H9 (cell line): ENCODE results near the gene TMUB2. TPM values are rescaled to one million over a fixed set of nuclear protein-coding genes. Genes with fewer than 3 reads are reported as not detected.

Source experiments
- DNase-seq: peaks from one replicate; pipeline ENCODE4 v3.0.0-alpha.2; 2017
- H2AFZ ChIP-seq: one replicate; pipeline ENCODE4 v1.6.1; 2013; ENCODE audit warnings: mild to moderate bottlenecking, low read length, control low read depth, moderate library complexity
- H2AK5ac ChIP-seq: 2 replicates; pipeline ENCODE4 v1.6.1; 2013; ENCODE audit warnings: low read length, control low read depth, mixed read lengths; ENCODE audit not compliant: insufficient read length
- H2BK120ac ChIP-seq: one replicate; pipeline ENCODE4 v1.6.1; 2013; ENCODE audit warnings: low read depth, mild to moderate bottlenecking, low read length, control low read depth, inconsistent platforms; ENCODE audit not compliant: poor library complexity, severe bottlenecking
- H2BK12ac ChIP-seq: 2 replicates; pipeline ENCODE4 v1.6.1; 2013; ENCODE audit warnings: low read length, control low read depth, mixed read lengths, low read depth; ENCODE audit not compliant: insufficient read length
- H2BK15ac ChIP-seq: 2 replicates; pipeline ENCODE4 v1.6.1; 2013; ENCODE audit warnings: low read depth, low read length, control low read depth
- H2BK20ac ChIP-seq: one replicate; pipeline ENCODE4 v1.6.1; 2013; ENCODE audit warnings: low read depth, mild to moderate bottlenecking, low read length, control low read depth, inconsistent platforms; ENCODE audit not compliant: poor library complexity, severe bottlenecking
- H2BK5ac ChIP-seq: 2 replicates; pipeline ENCODE4 v1.6.1; 2013; ENCODE audit warnings: low read length, control low read depth, mixed read lengths; ENCODE audit not compliant: insufficient read length
- H3K14ac ChIP-seq: 2 replicates; pipeline ENCODE4 v1.6.1; 2013; ENCODE audit warnings: low read length, control low read depth; ENCODE audit not compliant: insufficient read depth
- H3K18ac ChIP-seq: 2 replicates; pipeline ENCODE4 v1.6.1; 2013; ENCODE audit warnings: low read depth, mild to moderate bottlenecking, mixed read lengths, low read length, control low read depth; ENCODE audit not compliant: insufficient read length
- H3K23ac ChIP-seq: 2 replicates; pipeline ENCODE4 v1.6.1; 2013; ENCODE audit warnings: low read length, control low read depth, mixed read lengths, low read depth; ENCODE audit not compliant: insufficient read length
- H3K23me2 ChIP-seq: 2 replicates; pipeline ENCODE4 v1.6.1; 2013; ENCODE audit warnings: low read depth, mild to moderate bottlenecking, mixed read lengths, low read length, control low read depth; ENCODE audit not compliant: insufficient read length, poor library complexity, severe bottlenecking
- H3K27ac ChIP-seq: 2 replicates; pipeline ENCODE4 v1.5.1; 2013; ENCODE audit warnings: low read length, control low read depth, mixed read lengths, low read depth; ENCODE audit not compliant: insufficient read length
- H3K27me3 ChIP-seq: 2 replicates; pipeline ENCODE4 v1.6.1; 2013; ENCODE audit warnings: low read length, control low read depth, inconsistent platforms; ENCODE audit not compliant: insufficient read depth
- H3K4ac ChIP-seq: 2 replicates; pipeline ENCODE4 v1.6.1; 2013; ENCODE audit warnings: low read depth, mild to moderate bottlenecking, control low read depth, inconsistent platforms, low read length, moderate library complexity
- H3K4me1 ChIP-seq: 2 replicates; pipeline ENCODE4 v1.6.1; 2013; ENCODE audit warnings: low read length, control low read depth, inconsistent platforms; ENCODE audit not compliant: insufficient read depth
- H3K4me2 ChIP-seq: 2 replicates; pipeline ENCODE4 v1.6.1; 2013; ENCODE audit warnings: low read length, control low read depth, mixed read lengths; ENCODE audit not compliant: insufficient read length, insufficient read depth
- H3K56ac ChIP-seq: 2 replicates; pipeline ENCODE4 v1.6.1; 2013; ENCODE audit warnings: low read depth, mild to moderate bottlenecking, mixed read lengths, low read length, control low read depth; ENCODE audit not compliant: insufficient read length
- H3K79me1 ChIP-seq: 2 replicates; pipeline ENCODE4 v1.6.1; 2013; ENCODE audit warnings: low read depth, mild to moderate bottlenecking, moderate library complexity, low read length, control low read depth, inconsistent platforms; ENCODE audit not compliant: insufficient read depth, poor library complexity, severe bottlenecking
- H3K79me2 ChIP-seq: 2 replicates; pipeline ENCODE4 v1.6.1; 2013; ENCODE audit warnings: low read length, control low read depth, inconsistent platforms; ENCODE audit not compliant: insufficient read depth
- H3K9ac ChIP-seq: 2 replicates; pipeline ENCODE4 v1.6.1; 2013; ENCODE audit warnings: low read length, control low read depth, mixed read lengths; ENCODE audit not compliant: insufficient read length; ENCODE audit errors: extremely low read depth
- H3K9me3 ChIP-seq: one replicate; pipeline ENCODE4 v1.6.1; 2013; ENCODE audit warnings: low read depth, low read length, inconsistent platforms; ENCODE audit not compliant: control insufficient read depth
- H3T11ph ChIP-seq: one replicate; pipeline ENCODE4 v1.6.1; 2013; ENCODE audit warnings: mild to moderate bottlenecking, low read length, control low read depth, inconsistent platforms
- H4K20me1 ChIP-seq: one replicate; pipeline ENCODE4 v1.6.1; 2013; ENCODE audit not compliant: control insufficient read depth, insufficient read length, insufficient read depth
- H4K5ac ChIP-seq: 2 replicates; pipeline ENCODE4 v1.6.1; 2013; ENCODE audit warnings: low read depth, mild to moderate bottlenecking, mixed read lengths, low read length, control low read depth; ENCODE audit not compliant: insufficient read length
- H4K8ac ChIP-seq: replicated peaks from 2 replicates; pipeline ENCODE4 v1.6.1; 2013; ENCODE audit warnings: low read length, control low read depth, mixed read lengths, low read depth; ENCODE audit not compliant: insufficient read length
- H4K91ac ChIP-seq: 2 replicates; pipeline ENCODE4 v1.6.1; 2013; ENCODE audit warnings: low read depth, mild to moderate bottlenecking, moderate library complexity, mixed read lengths, low read length, control low read depth; ENCODE audit not compliant: insufficient read length
- H3K27ac Mint-ChIP-seq, 3 experiments: 2 replicates in 2 of 3; 3 replicates in 1 of 3; pipeline ENCODE4 v1.8.0; 2020 to 2021; ENCODE audit warnings: mixed read lengths in 3 of 3, mild to moderate bottlenecking in 1 of 3, moderate library complexity in 1 of 3
- H3K27me3 Mint-ChIP-seq: 2 replicates; pipeline ENCODE4 v1.8.0; 2021; ENCODE audit warnings: low read depth, mild to moderate bottlenecking, moderate library complexity, mixed read lengths
- H3K36me3 Mint-ChIP-seq, 3 experiments: 2 replicates in 2 of 3; 3 replicates in 1 of 3; pipeline ENCODE4 v1.8.0; 2020 to 2021; ENCODE audit warnings: low read depth in 3 of 3, mixed read lengths in 3 of 3; ENCODE audit not compliant: insufficient read depth in 1 of 3
- H3K4me1 Mint-ChIP-seq, 2 experiments: 2 replicates each; pipeline ENCODE4 v1.8.0; 2020; ENCODE audit warnings: mixed read lengths in 2 of 2
- H3K4me3 Mint-ChIP-seq, 2 experiments: 2 replicates in 1 of 2; 3 replicates in 1 of 2; pipeline ENCODE4 v1.8.0; 2020 to 2021; ENCODE audit warnings: mild to moderate bottlenecking in 2 of 2, mixed read lengths in 2 of 2, moderate library complexity in 1 of 2
- H3K9me3 Mint-ChIP-seq, 2 experiments: 2 replicates in 1 of 2; 3 replicates in 1 of 2; pipeline ENCODE4 v1.8.0; 2020; ENCODE audit warnings: mild to moderate bottlenecking in 2 of 2, mixed read lengths in 2 of 2, moderate library complexity in 1 of 2
- CTCF ChIP-seq: fragments of 200-600 bp; sonication (generic); conservative IDR thresholded peaks from 3 replicates; pipeline ENCODE4 v1.8.0; 2021; ENCODE audit warnings: antibody characterized with exemption, mild to moderate bottlenecking
- WGBS: extraction: QIAGEN DNeasy Blood & Tissue Kit; methylation state at CpG from one replicate; pipeline ENCODE4 v1.1.7; 2013; ENCODE audit warnings: missing lambda C conversion rate, low lambda C conversion rate, mixed read lengths; ENCODE audit not compliant: insufficient read length; ENCODE audit errors: extremely low coverage; 5-methylcytosine and 5-hydroxymethylcytosine counted together
- total RNA-seq: library from RNA; stranded (reverse); gene quantifications from 2 replicates; pipeline ENCODE4 v1.2.1, GENCODE V29; 2021

The TMUB2 gene
- total RNA-seq, 1 experiment from 2014 or later = 22.9 TPM

GRCh38 chr17:44221862-44222111 is 35.0 kb downstream of the TMUB2 start:
- H3K9me3 ChIP-seq = no peaks in the 10 kb centered on the region
- no peak overlapping the region for H3K23ac ChIP-seq
- no peak overlapping the region for H4K91ac ChIP-seq
- H4K8ac ChIP-seq = no peak overlapping the region
- H2BK20ac ChIP-seq = no peak overlapping the region
- no peak overlapping the region for H3K4ac ChIP-seq
- H3K23me2 ChIP-seq = peaks cover 27% of the 10 kb centered on the region
- no peaks in the 10 kb centered on the region for H3K27me3 ChIP-seq
- H3K36me3 Mint-ChIP-seq = peaks cover 0 to 13% (median 9%) of the 10 kb centered on the region in 3 experiments; a peak in 5 of 7 replicates
- no peak overlapping the region for H3K14ac ChIP-seq
- no peak overlapping the region for H3K27ac ChIP-seq
- peaks cover 16 to 20% of the 10 kb centered on the region in 2 experiments for H3K4me1 Mint-ChIP-seq
- no peak overlapping the region for H2BK15ac ChIP-seq
- H2AK5ac ChIP-seq = no peak overlapping the region
- H2BK12ac ChIP-seq = no peak overlapping the region
- H2BK120ac ChIP-seq = no peak overlapping the region
- H3T11ph ChIP-seq = no peak overlapping the region
- peak overlapping the region; percentile 88 for H3K4me2 ChIP-seq
- no peak overlapping the region for H2AFZ ChIP-seq
- no peak overlapping the region for H2BK5ac ChIP-seq
- H3K4me3 Mint-ChIP-seq = peak overlapping the region; percentile 83 to 90
- no peak overlapping the region for H4K5ac ChIP-seq
- no peak for TF ChIP-seq CTCF
- no peaks in the 10 kb centered on the region; a peak in 1 of 5 replicates for H3K9me3 Mint-ChIP-seq
- H4K20me1 ChIP-seq = no peaks in the 10 kb centered on the region
- no peak for DNase-seq
- H3K79me1 ChIP-seq = peaks cover 6% of the 10 kb centered on the region
- no CpG with 5 or more reads among the region's 17 CpGs for WGBS
- H3K56ac ChIP-seq = no peak overlapping the region
- H3K27ac Mint-ChIP-seq = peak overlapping the region; percentile 88 to 98 (median 92); a peak in 5 of 7 replicates
- peaks cover 6% of the 10 kb centered on the region; the same call in 1 of the 2 replicates for H3K79me2 ChIP-seq
- H3K27me3 Mint-ChIP-seq = no peaks in the 10 kb centered on the region; the same call in 1 of the 2 replicates
- H3K9ac ChIP-seq = peak overlapping the region; percentile 5
- no peak overlapping the region for H3K18ac ChIP-seq
- 0 out of 2 replicates have a peak, but pooled peaks cover 4% of the 10 kb centered on the region for H3K4me1 ChIP-seq
